MM.1S (cell line): ENCODE data around the gene ITPKC.

ENCODE experiments used
- DNase-seq: peaks from one replicate; pipeline ENCODE4 v3.0.0-alpha.2; 2015
- H2AFZ ChIP-seq: fragments of 300-600 bp; sonication (generic); 2 replicates; pipeline ENCODE4 v1.6.0; 2016; ENCODE audit warnings: antibody characterized with exemption, low read length
- H3F3A ChIP-seq: fragments of 300-600 bp; sonication (generic); 2 replicates; pipeline ENCODE4 v1.6.1; 2016; ENCODE audit warnings: mild to moderate bottlenecking, antibody characterized with exemption, low read length, moderate library complexity, mixed read lengths; ENCODE audit not compliant: insufficient read depth
- H3K27ac ChIP-seq: fragments of 300-600 bp; sonication (generic); 2 replicates; pipeline ENCODE4 v1.5.1; 2016; ENCODE audit warnings: mild to moderate bottlenecking, low read length
- H3K27me3 ChIP-seq: fragments of 300-600 bp; sonication (generic); replicated peaks from 2 replicates; pipeline ENCODE4 v1.6.0; 2016; ENCODE audit warnings: low read length; ENCODE audit not compliant: insufficient read depth
- H3K36me3 ChIP-seq: fragments of 300-600 bp; sonication (generic); replicated peaks from 2 replicates; pipeline ENCODE4 v1.6.1; 2016; ENCODE audit warnings: mild to moderate bottlenecking, low read length, mixed read lengths; ENCODE audit not compliant: insufficient read depth
- H3K4me1 ChIP-seq: fragments of 300-600 bp; sonication (generic); 2 replicates; pipeline ENCODE4 v1.6.1; 2016; ENCODE audit warnings: low read length, mixed read lengths
- H3K4me2 ChIP-seq: fragments of 300-600 bp; sonication (generic); 2 replicates; pipeline ENCODE4 v1.6.0; 2016; ENCODE audit warnings: low read depth, low read length
- H3K4me3 ChIP-seq: fragments of 300-600 bp; sonication (generic); 2 replicates; pipeline ENCODE4 v1.5.1; 2016; ENCODE audit warnings: low read length, mixed read lengths
- H3K79me2 ChIP-seq: fragments of 300-600 bp; sonication (generic); 2 replicates; pipeline ENCODE4 v1.6.1; 2016; ENCODE audit warnings: mixed run types, low read length, mixed read lengths
- H3K9ac ChIP-seq: fragments of 300-600 bp; sonication (generic); 2 replicates; pipeline ENCODE4 v1.6.1; 2016; ENCODE audit warnings: low read length, mixed read lengths
- H3K9me2 ChIP-seq: fragments of 300-600 bp; sonication (generic); replicated peaks from 2 replicates; pipeline ENCODE4 v1.6.1; 2016; ENCODE audit warnings: mild to moderate bottlenecking, low read length, mixed read lengths; ENCODE audit not compliant: insufficient read depth
- H3K9me3 ChIP-seq: fragments of 300-600 bp; sonication (generic); replicated peaks from 2 replicates; pipeline ENCODE4 v1.6.1; 2016; ENCODE audit warnings: mild to moderate bottlenecking, low read length, mixed read lengths; ENCODE audit not compliant: insufficient read depth
- H4K20me1 ChIP-seq: fragments of 300-600 bp; sonication (generic); 2 replicates; pipeline ENCODE4 v1.6.1; 2016; ENCODE audit warnings: mild to moderate bottlenecking, low read length, moderate library complexity, mixed read lengths; ENCODE audit not compliant: insufficient read depth
- CTCF ChIP-seq: fragments of 300-600 bp; sonication (generic); IDR thresholded peaks from 2 replicates; pipeline ENCODE4 v1.5.1; 2016; ENCODE audit warnings: antibody characterized with exemption, low read length, mixed read lengths
- EZH2 ChIP-seq: fragments of 300-600 bp; sonication (generic); optimal IDR thresholded peaks from 2 replicates; pipeline ENCODE3; 2017; ENCODE audit warnings: low read depth, mild to moderate bottlenecking, antibody characterized with exemption, low read length, mixed read lengths
- EZH2phosphoT487 ChIP-seq: fragments of 300-600 bp; sonication (generic); IDR thresholded peaks from 2 replicates; pipeline ENCODE4 v1.6.1; 2018; ENCODE audit warnings: antibody characterized with exemption, low read length

Gene ITPKC

DNA sequence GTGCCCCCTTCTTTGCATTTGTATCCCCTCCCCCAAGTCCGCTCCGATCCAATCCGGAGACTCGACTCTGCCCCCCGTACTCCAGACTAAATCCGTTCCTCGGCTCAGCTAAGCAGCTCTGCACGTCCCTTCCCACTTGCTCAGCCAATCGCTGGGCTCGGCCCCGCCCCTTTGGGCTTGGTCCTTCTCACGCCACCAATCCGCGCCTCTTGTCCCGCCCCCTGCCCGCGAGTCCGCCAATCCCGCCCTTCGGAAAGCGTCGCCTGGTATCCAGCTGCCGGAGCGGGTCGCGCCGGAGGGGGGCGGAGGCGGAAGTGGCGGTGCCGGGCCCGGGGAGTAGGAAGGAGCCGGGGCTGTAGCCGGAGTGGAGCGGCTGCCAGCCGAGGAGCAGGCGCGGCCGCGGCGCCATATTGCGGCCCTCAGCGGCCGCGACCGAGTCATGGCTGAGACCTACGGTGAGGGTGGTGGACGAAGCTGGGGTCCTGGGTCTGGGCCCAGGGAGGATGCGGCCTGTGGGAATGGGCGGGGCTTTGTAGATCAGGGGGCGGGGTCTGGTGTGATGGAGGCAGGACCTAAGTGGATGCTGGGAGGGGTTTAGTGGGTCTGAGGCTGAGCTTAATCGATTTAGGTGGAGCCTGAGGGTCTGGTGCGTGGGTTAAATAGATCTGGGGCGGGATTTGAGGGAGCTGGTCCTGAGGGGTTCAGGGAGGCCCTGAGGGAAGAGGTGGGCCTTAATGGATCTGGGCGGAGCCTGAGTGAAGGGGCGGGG, 61.2 kb downstream of the ITPKC start, which contains the start of gene RAB4B:
RAB4B (plus strand) TSS at position 311 of the 769 bp plus-strand sequence; CDS start at position 440, 129 bp downstream.
- Histone ChIP-seq H3K27ac (peak within 1 kb of the TSS; percentile 92), H4K20me1 (peaks cover 7% of the 10 kb centered on the region), H3K4me2 (peak within 1 kb of the TSS; percentile 83), H3F3A (peaks cover 14% of the 10 kb centered on the region), H3K36me3 (no peaks in the 10 kb centered on the region), H3K4me1 (peaks cover 12% of the 10 kb centered on the region), H3K9ac (peak within 1 kb of the TSS; percentile 67), H3K4me3 (peak within 1 kb of the TSS; percentile 80), H3K27me3 (peaks cover 30% of the 10 kb centered on the region), H3K9me3 (no peaks in the 10 kb centered on the region), H2AFZ (peak within 1 kb of the TSS; percentile 52), H3K79me2 (no peaks in the 10 kb centered on the region), H3K9me2 (no peaks in the 10 kb centered on the region)
- DNase-seq = peak; percentile 99
- TF ChIP-seq EZH2 = no peak
- TF ChIP-seq EZH2phosphoT487 = no peak
- no peak for TF ChIP-seq CTCF

DNA sequence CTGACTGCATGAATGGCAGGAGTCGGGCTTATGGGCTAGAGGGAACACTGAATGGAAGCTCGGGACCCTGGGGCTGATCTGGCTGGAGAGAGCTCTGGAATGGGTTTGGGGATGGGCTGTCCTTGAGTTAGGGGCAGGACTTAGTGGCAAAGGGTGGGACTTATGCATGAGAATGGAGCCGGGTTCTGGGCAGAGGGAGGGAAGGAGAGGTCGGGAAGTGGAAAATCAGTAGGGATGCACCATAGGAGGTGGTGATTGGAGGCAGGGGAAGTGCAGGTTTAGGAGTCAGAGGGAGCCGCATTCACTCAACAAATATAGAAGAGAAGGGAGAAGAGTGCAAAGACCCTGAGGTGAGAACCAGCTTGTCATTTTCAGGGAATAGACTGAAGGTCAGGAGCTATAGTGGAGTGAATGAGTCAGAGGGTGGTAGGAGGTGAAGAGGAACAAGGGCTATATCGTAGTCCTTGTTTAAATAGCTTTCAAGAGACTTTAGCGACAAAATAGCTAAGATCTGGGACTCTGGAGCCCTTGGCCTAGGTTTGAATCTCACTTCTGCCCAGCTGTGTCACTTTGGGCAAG, 61.9 kb downstream of the ITPKC start:
- no peaks in the 10 kb centered on the region for H3K79me2 ChIP-seq
- H3K27me3 ChIP-seq = peaks cover 30% of the 10 kb centered on the region
- H2AFZ ChIP-seq = peak overlapping the region; percentile 47
- peak overlapping the region; percentile 83 for H3K4me2 ChIP-seq
- H3K4me3 ChIP-seq = peak overlapping the region; percentile 80
- peaks cover 12% of the 10 kb centered on the region for H3K4me1 ChIP-seq
- no peak for DNase-seq
- TF ChIP-seq EZH2phosphoT487 = no peak
- TF ChIP-seq CTCF = no peak
- no peak for TF ChIP-seq EZH2
- no peaks in the 10 kb centered on the region for H3K36me3 ChIP-seq
- H4K20me1 ChIP-seq = peaks cover 7% of the 10 kb centered on the region
- peaks cover 14% of the 10 kb centered on the region for H3F3A ChIP-seq
- peak overlapping the region; percentile 92; the same call in 1 of the 2 replicates for H3K27ac ChIP-seq
- peak overlapping the region; percentile 66; the same call in 1 of the 2 replicates for H3K9ac ChIP-seq
- no peaks in the 10 kb centered on the region for H3K9me2 ChIP-seq
- H3K9me3 ChIP-seq = no peaks in the 10 kb centered on the region

- no peaks in the 10 kb centered on the region for H3K36me3 ChIP-seq
- no peak overlapping the region for H3K27ac ChIP-seq
- H3K4me3 ChIP-seq = no peak overlapping the region
- no peaks in the 10 kb centered on the region for H3K9me2 ChIP-seq
- H3K9me3 ChIP-seq = no peaks in the 10 kb centered on the region
- H3K79me2 ChIP-seq = no peaks in the 10 kb centered on the region
- H3F3A ChIP-seq = peaks cover 14% of the 10 kb centered on the region
- H3K9ac ChIP-seq = no peak overlapping the region
- H3K27me3 ChIP-seq = peaks cover 12% of the 10 kb centered on the region
- no peak overlapping the region for H2AFZ ChIP-seq
- no peak for TF ChIP-seq EZH2phosphoT487
- TF ChIP-seq CTCF = no peak
- no peak for TF ChIP-seq EZH2
- no peak overlapping the region for H3K4me2 ChIP-seq
- H3K4me1 ChIP-seq = peaks cover 12% of the 10 kb centered on the region
- H4K20me1 ChIP-seq = peaks cover 7% of the 10 kb centered on the region
- no peak for DNase-seq
Measured at GRCh38 chr19:40780582-40780981, 63.7 kb downstream of the ITPKC start.
